Activated naive CD4-positive, alpha-beta T cell treated with anti-CD3 and anti-CD28 coated beads for 36 hours (primary cell): Measurements from ENCODE around the gene IL18. TPM values are rescaled to one million over a fixed set of nuclear protein-coding genes. Genes with fewer than 3 reads are reported as not detected.
"Not testable (repeated sequence)": the region's sequence is repeated elsewhere in the genome, so short reads cannot be mapped to it uniquely, and the experiment has no call there.

Experiments
- CTCF ChIA-PET: fragments of 350-600 bp; sonication (Branson Sonifier 250); formaldehyde crosslinking; loops from one replicate; lab custom pipeline; 2021; ENCODE audit warnings: antibody characterized with exemption; lab: Charles Lee
- DNase-seq: peaks from one replicate; pipeline ENCODE4 v3.0.0-alpha.2; 2020
- H3K27ac Mint-ChIP-seq: one replicate; pipeline ENCODE4 v1.8.0; 2021; ENCODE audit warnings: mild to moderate bottlenecking, mixed read lengths
- H3K27me3 Mint-ChIP-seq: one replicate; pipeline ENCODE4 v1.8.0; 2021; ENCODE audit warnings: low read depth, mixed read lengths
- H3K36me3 Mint-ChIP-seq: one replicate; pipeline ENCODE4 v1.8.0; 2021; ENCODE audit warnings: low read depth, mixed read lengths
- H3K4me1 Mint-ChIP-seq: one replicate; pipeline ENCODE4 v1.8.0; 2021; ENCODE audit warnings: low read depth, mixed read lengths
- H3K4me3 Mint-ChIP-seq: one replicate; pipeline ENCODE4 v1.8.0; 2021; ENCODE audit warnings: mild to moderate bottlenecking, moderate library complexity, mixed read lengths
- H3K9me3 Mint-ChIP-seq: one replicate; pipeline ENCODE4 v1.8.0; 2021; ENCODE audit warnings: mixed read lengths
- intact Hi-C: fragments of 100-400 bp; cut with micrococcal nuclease; formaldehyde crosslinking; loops from one replicate; pipeline ENCODE4 v1.15.1; 2023
- total RNA-seq, 2 experiments: library from RNA; stranded (reverse); gene quantifications; one replicate each; pipeline ENCODE4 v1.2.3, GENCODE V29; 2021

IL18 gene
- not detected for total RNA-seq

- CTCF ChIA-PET: interaction anchor here (0.8 kb wide), 1 partner anchor 11 kb away, joined by 3 read pairs; the partner anchor contains the start of gene BCO2
- intact Hi-C loops: no loop called here
- no peak for DNase-seq
- Mint-ChIP-seq H3K27me3 (peaks cover 43% of the 10 kb centered on the region), H3K27ac (no peak within 1 kb of the TSS), H3K4me3 (no peak within 1 kb of the TSS), H3K9me3 (no peaks in the 10 kb centered on the region), H3K4me1 (peaks cover 2% of the 10 kb centered on the region), H3K36me3 (peaks cover 3% of the 10 kb centered on the region)
Measured at GRCh38 chr11:112163875-112164685, at the start of gene IL18. TSS of gene IL18 (minus strand) at chr11:112164094. CDS start at chr11:112155053, 9,041 bp downstream.

DNA sequence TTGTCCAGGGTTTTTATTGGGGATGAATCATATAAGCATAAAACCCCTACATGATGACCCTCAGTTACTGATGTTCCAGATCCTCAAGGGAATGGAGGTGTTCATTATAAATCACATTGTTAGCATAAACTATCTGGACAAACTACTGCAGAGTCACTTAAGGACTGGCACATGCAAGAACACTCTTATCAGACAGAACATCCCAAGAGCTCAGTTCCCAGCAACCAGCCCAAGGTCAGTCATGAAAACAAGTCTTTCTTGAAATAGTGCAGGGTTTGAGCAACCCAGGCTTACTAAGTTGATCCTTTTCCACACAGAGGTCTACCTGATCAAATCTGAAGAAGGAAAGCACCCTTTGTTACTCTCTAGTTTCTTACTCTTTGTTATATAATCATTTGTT is 48.8 kb upstream of the IL18 start:
- Mint-ChIP-seq H3K36me3 (no peaks in the 10 kb centered on the region), H3K27me3 (no peaks in the 10 kb centered on the region), H3K9me3 (no peaks in the 10 kb centered on the region), H3K4me1 (peaks cover 5% of the 10 kb centered on the region), H3K4me3 (no peak overlapping the region), H3K27ac (no peak overlapping the region)
- intact Hi-C loops: no loop called here
- DNase-seq: no peak
- CTCF ChIA-PET: interaction anchor here (0.6 kb wide), 1 partner anchor 46 kb away, joined by 4 read pairs; no protein-coding TSS in a partner anchor

DNA sequence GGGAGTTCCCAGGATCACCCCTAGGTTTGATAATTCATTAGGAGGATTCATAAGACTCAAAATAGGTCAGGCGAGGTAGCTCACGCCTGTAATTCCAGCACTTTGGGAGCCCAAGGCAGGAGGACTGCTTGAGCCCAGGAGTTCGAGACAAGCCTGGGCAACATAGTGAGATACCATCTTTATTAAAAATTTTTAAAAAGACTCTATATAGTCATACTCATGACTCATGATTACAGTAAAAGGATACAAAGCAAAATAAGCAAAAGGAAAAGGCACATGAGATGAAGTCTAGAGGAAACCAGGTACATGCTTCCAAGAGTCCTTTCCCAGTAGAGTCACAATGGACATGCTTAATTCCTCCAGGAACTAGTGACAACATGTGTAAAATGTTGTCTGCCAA is 48.4 kb upstream of the IL18 start:
- no peak for DNase-seq
- Mint-ChIP-seq H3K36me3 (no peaks in the 10 kb centered on the region), H3K4me3 (no peak overlapping the region), H3K9me3 (no peaks in the 10 kb centered on the region), H3K4me1 (peaks cover 5% of the 10 kb centered on the region), H3K27ac (no peak overlapping the region), H3K27me3 (no peaks in the 10 kb centered on the region)
- CTCF ChIA-PET: interaction anchor here (0.6 kb wide), 2 partner anchors 46 to 67 kb away, joined by 4 read pairs; no protein-coding TSS in a partner anchor
- intact Hi-C loops: no loop called here

DNA sequence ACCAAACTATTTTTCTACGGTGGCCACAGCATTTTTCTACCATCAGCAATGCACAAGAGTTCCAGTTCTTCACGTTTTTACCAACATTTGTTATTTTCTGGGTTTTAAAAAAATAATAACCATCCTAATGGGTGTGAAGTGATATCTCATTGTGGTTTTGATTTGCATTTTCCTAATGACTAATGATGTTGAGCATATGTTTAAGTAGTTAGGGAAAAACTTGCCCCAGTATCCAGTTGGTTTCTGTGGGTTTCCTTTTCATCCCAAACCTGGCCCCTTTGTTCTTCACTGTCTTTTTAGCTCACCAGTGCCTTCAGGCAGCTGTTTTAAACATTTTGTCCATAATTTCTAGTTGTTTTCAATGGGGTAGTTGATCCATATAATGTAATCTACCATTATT is 47.6 kb upstream of the IL18 start:
- CTCF ChIA-PET: interaction anchor here (0.7 kb wide), 1 partner anchor 624 kb away, joined by 3 read pairs; no protein-coding TSS in a partner anchor
- DNase-seq: no peak
- Mint-ChIP-seq H3K9me3 (no peaks in the 10 kb centered on the region), H3K27me3 (peaks cover 2% of the 10 kb centered on the region), H3K27ac (no peak overlapping the region), H3K36me3 (no peaks in the 10 kb centered on the region), H3K4me1 (peaks cover 5% of the 10 kb centered on the region), H3K4me3 (no peak overlapping the region)
- intact Hi-C loops: no loop called here

DNA sequence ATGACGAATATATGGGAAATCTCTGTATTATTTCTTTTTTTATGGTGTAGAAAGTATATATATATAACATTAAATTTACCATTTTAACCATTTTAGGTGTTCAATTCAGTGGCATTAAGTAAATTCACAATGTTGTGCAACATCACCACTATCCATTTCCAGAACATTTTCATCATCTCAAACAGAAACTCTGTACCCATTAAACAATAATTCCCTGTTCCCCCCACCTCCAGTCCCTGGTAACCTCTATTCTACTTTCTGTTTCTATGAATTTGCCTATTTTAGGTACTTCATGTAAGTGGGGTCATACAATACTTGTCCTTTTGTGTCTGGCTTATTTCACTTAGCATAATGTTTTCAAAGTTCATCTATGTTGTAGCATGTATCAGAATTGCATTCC is 47.0 kb upstream of the IL18 start:
- no peak overlapping the region for H3K4me3 Mint-ChIP-seq
- H3K27ac Mint-ChIP-seq: no peak overlapping the region
- H3K36me3 Mint-ChIP-seq: no peaks in the 10 kb centered on the region
- H3K9me3 Mint-ChIP-seq: no peaks in the 10 kb centered on the region
- DNase-seq: no peak
- H3K4me1 Mint-ChIP-seq: peaks cover 5% of the 10 kb centered on the region
- CTCF ChIA-PET: no interaction called here
- peaks cover 2% of the 10 kb centered on the region for H3K27me3 Mint-ChIP-seq
- intact Hi-C loops: no loop called here

GRCh38 chr11:112206071-112206470 is 42.2 kb upstream of the IL18 start:
- peaks cover 2% of the 10 kb centered on the region for H3K27me3 Mint-ChIP-seq
- no peak overlapping the region for H3K27ac Mint-ChIP-seq
- H3K36me3 Mint-ChIP-seq: no peaks in the 10 kb centered on the region
- intact Hi-C loops: no loop called here
- CTCF ChIA-PET: interaction anchor here (0.6 kb wide), 1 partner anchor 602 kb away, joined by 3 read pairs; no protein-coding TSS in a partner anchor
- H3K4me3 Mint-ChIP-seq: no peak overlapping the region
- no peaks in the 10 kb centered on the region for H3K9me3 Mint-ChIP-seq
- H3K4me1 Mint-ChIP-seq: no peaks in the 10 kb centered on the region
- no peak for DNase-seq

- DNase-seq: no peak
- CTCF ChIA-PET: interaction anchor here (0.7 to 0.8 kb wide), 2 partner anchors 16 to 80 kb away, joined by 3 to 6 read pairs; no protein-coding TSS in a partner anchor
Measured at GRCh38 chr11:112200252-112200651, 36.4 kb upstream of the IL18 start.

DNA sequence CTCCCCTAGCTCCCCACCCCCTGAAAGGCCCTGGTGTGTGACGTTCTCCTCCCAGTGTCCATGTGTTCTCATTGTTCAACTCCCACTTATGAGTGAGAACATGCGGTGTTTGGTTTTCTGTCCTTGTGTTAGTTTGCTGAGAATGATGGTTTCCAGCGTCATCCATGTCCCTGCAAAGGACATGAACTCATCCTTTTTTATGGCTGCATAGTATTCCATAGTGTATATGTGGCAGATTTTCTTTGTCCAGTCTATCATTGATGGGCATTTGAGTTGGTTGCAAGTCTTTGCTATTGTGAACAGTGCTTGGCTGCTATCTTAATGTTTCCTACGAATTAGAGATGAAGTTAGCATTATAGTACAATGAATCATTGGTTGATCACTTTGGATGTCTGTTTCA is 35.2 kb upstream of the IL18 start:
- CTCF ChIA-PET: interaction anchor here (0.6 to 0.7 kb wide), 2 partner anchors 11 to 957 kb away, joined by 3 to 4 read pairs; no protein-coding TSS in a partner anchor
- H3K27ac Mint-ChIP-seq, H3K27me3 Mint-ChIP-seq, DNase-seq, H3K4me3 Mint-ChIP-seq, intact Hi-C loops, H3K9me3 Mint-ChIP-seq, H3K36me3 Mint-ChIP-seq, H3K4me1 Mint-ChIP-seq: not testable (repeated sequence)

More at GRCh38 chr11:112200252-112200651, 36.4 kb upstream of the IL18 start:
- Mint-ChIP-seq H3K4me3 (no peak overlapping the region), H3K4me1 (no peaks in the 10 kb centered on the region), H3K9me3 (no peaks in the 10 kb centered on the region), H3K27ac (no peak overlapping the region), H3K36me3 (peaks cover 1% of the 10 kb centered on the region), H3K27me3 (no peaks in the 10 kb centered on the region)
- intact Hi-C loops: no loop called here

DNA sequence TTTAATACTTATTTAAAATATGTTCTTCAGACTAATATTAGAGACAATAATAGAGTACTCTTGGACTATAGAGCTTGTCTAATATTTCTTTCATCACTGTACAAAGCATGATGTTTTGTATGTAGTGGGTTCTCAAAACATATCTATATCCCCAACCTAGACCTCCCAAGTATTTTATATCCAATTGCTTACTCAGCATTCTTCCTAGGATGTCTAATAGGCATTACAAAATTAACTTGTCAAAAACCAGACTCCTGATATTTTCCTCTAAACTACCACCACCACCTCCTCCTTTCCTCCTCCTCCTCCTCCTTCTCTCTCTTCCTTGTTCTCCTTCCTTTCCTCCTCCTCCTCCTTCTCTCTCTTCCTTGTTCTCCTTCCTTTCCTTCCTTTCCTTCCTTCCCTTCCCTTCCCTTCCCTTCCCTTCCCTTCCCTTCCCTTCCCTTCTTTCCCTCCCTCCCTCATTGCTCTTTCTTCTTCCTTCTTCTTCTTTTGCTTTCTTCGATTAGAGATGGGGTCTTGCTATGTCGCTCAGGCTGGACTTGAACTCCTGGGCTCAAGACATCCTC is 32.7 kb upstream of the IL18 start:
- H3K9me3 Mint-ChIP-seq: no peaks in the 10 kb centered on the region
- no peaks in the 10 kb centered on the region for H3K4me1 Mint-ChIP-seq
- no peaks in the 10 kb centered on the region for H3K27me3 Mint-ChIP-seq
- CTCF ChIA-PET: no interaction called here
- intact Hi-C loops: no loop called here
- H3K4me3 Mint-ChIP-seq: no peak overlapping the region
- peaks cover 1% of the 10 kb centered on the region for H3K36me3 Mint-ChIP-seq
- no peak for DNase-seq
- H3K27ac Mint-ChIP-seq: no peak overlapping the region

DNA sequence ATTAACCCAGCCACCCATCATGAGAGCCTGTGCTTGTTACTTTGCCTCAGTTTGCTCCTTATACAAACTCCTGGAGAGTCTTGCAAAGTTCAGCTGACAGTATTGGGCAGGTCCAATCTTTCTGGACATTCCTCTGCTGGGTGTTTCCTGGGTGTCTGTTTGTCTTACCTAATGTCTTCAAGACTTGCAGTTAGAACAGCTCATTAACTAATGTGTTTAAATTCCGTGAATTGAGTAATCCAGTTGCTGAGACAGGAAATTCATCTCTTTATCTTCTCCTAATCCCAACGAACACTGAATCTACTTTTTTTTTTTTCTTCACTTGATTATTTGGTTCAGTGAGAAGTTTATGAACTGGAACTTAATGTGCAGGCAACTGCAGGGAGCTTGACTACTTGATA is 32.1 kb upstream of the IL18 start:
- no peaks in the 10 kb centered on the region for H3K9me3 Mint-ChIP-seq
- H3K36me3 Mint-ChIP-seq: peaks cover 1% of the 10 kb centered on the region
- CTCF ChIA-PET: interaction anchor here (0.6 to 0.7 kb wide), 2 partner anchors 22 to 260 kb away, joined by 6 to 7 read pairs; no protein-coding TSS in a partner anchor
- intact Hi-C loops: no loop called here
- H3K27ac Mint-ChIP-seq: no peak overlapping the region
- no peak overlapping the region for H3K4me3 Mint-ChIP-seq
- no peaks in the 10 kb centered on the region for H3K4me1 Mint-ChIP-seq
- no peaks in the 10 kb centered on the region for H3K27me3 Mint-ChIP-seq
- DNase-seq: no peak

DNA sequence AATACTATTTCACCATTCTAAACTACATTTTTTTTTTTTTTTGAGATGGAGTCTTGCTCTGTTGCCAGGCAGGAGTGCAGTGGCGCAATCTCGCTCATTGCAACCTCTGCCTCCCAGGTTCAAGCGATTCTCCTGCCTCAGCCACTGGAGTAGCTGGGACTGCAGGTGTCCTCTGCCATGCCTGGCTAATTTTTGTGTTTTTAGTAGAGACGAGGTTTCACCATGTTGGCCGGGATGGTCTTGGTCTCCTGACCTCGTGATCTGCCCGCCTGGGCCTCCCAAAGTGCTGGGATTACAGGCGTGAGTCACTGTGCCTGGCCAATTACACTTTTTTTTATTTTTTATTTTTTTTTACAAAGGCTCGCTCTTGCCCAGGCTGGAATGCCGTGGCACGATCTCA is 31.2 kb upstream of the IL18 start:
- H3K9me3 Mint-ChIP-seq, H3K4me1 Mint-ChIP-seq, H3K36me3 Mint-ChIP-seq, intact Hi-C loops, DNase-seq, H3K4me3 Mint-ChIP-seq, H3K27ac Mint-ChIP-seq, H3K27me3 Mint-ChIP-seq: not testable (repeated sequence)
- CTCF ChIA-PET: interaction anchor here (0.7 kb wide), 1 partner anchor 314 kb away, joined by 3 read pairs; no protein-coding TSS in a partner anchor

DNA sequence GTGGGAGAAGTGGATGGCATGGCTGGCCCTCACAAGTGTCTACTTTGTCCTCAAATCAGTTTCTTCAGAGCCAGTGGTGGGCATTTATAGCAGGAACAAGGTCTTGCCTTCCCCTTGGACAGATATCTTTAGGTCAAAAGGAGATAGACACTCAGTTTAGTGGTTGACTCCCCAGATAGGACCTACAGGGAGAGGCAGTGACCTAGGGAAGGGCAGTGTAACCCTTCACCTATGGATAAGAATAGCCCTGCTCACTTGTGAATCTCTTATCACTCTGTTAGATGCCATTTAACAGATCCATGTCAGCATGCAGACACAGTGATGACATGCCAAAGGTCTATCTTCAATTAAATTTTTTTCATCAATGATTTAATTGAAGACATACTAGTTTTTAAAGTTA is 22.4 kb upstream of the IL18 start:
- Mint-ChIP-seq H3K36me3 (no peaks in the 10 kb centered on the region), H3K9me3 (no peaks in the 10 kb centered on the region), H3K4me1 (no peaks in the 10 kb centered on the region), H3K27me3 (peaks cover 3% of the 10 kb centered on the region), H3K4me3 (no peak overlapping the region), H3K27ac (no peak overlapping the region)
- intact Hi-C loops: no loop called here
- CTCF ChIA-PET: no interaction called here
- no peak for DNase-seq
